Measurements from ENCODE around the gene PGGHG. TPM values are rescaled to one million over a fixed set of nuclear protein-coding genes. Genes with fewer than 3 reads are reported as not detected.

PGGHG gene
- total and polyA plus RNA-seq, 10 of the 15 experiments (the other 5 are each of a cell fraction or from before 2014, with no cell fraction given): 0.10 to 8.3 (median 1.8) TPM

DNA sequence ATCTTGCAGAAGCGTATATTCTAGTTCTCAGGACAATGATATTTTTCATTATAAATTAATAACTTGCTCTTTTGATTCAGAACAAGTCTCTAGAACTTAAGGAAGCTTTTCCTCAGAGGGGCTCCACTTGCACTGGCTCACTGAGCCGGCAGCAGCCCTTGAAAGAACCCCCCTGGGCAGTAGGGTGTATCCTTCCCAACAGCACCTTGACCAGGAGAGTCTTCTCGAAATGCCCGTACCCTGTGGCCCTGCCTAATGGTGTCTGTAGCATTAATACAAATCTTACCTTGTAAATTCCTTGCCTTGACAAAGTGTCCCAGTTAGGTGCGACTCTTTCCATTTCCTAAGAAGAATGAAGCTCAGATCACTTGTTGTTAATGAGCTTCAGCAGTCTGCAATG is 38.7 kb upstream of the PGGHG start (continued):
- TF ChIP-seq LARP7 (IDR thresholded peaks at IDR 0.05): no peak
- no peak for TF ChIP-seq RB1 (IDR thresholded peaks at IDR 0.05; ENCODE audit: borderline replicate concordance)
- TF ChIP-seq STAT1 (conservative IDR thresholded peaks at IDR 0.05): no peak
- TF ChIP-seq MTA2 (IDR thresholded peaks at IDR 0.05; ENCODE audit: low read depth): no peak
- TF ChIP-seq JUND (IDR thresholded peaks at IDR 0.05; ENCODE audit: low read depth, low read length): no peak
- TF ChIP-seq SP1 (IDR thresholded peaks at IDR 0.05; ENCODE audit: low read depth, low read length): no peak

DNA sequence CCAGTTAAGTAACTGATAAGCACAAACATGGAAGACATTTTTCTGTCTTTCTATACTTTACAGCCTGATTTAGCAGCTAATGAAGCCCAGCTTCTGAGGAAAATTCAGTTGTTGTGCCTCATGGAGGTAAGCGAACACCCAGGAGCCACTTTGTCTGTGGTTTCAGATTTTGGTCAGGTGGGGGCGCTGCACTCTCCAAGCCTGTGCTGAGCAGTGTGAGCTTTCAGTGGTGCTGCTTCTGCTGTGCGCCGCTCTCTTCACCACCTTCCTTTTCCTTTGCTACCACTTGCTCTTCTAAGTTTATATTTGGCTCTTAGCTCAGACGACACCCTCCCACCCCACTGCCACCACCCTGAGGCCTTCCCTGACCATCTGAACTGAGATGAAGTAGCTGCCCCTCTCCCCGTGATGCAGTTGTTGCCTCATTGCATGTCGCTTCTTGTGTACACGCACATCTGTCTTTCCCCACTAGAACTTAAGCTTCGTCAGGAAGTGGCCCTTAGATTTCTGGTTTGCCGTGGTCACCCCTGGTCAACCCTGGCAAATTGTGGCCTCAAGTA is 38.1 kb upstream of the PGGHG start:
- Histone ChIP-seq H3K36me3 (ENCODE audit: control insufficient read depth in 2 of 2, insufficient read depth in 2 of 2, low read length in 1 of 2) (peaks cover 24% of the 10 kb centered on the region in 2 experiments; a peak in 3 of 4 replicates), H3K4me3 (no peak overlapping the region), H3K4me2 (ENCODE audit: control insufficient read depth, insufficient read depth) (no peak overlapping the region), H4K20me1 (ENCODE audit: control insufficient read depth, insufficient read depth) (no peaks in the 10 kb centered on the region), H3K27ac (ENCODE audit: control insufficient read depth, insufficient read depth) (no peak overlapping the region), H3K27me3 (replicated peaks in 1 of 2; ENCODE audit: control insufficient read depth in 2 of 2, insufficient read depth in 2 of 2, low read length in 1 of 2) (no peaks in the 10 kb centered on the region), H3K79me2 (ENCODE audit: control insufficient read depth, insufficient read depth, low read length) (no peaks in the 10 kb centered on the region), H3K9me3 (replicated peaks; ENCODE audit: control insufficient read depth, insufficient read depth, low read length) (no peaks in the 10 kb centered on the region), H3K4me1 (ENCODE audit: control insufficient read depth, insufficient read depth, low read length) (no peaks in the 10 kb centered on the region), H3K9ac (ENCODE audit: control insufficient read depth, insufficient read depth, low read length) (no peak overlapping the region), H2AFZ (ENCODE audit: control insufficient read depth, low read depth, low read length) (no peak overlapping the region)
- WGBS (ENCODE audit: insufficient coverage, insufficient replicate concordance, low lambda C conversion rate, missing lambda C conversion rate): 85% methylated on average over 10 of the region's 10 CpGs
- no TSS peak for BruUV-seq (replicated peaks)
- POLR2A ChIA-PET: interaction anchor here (0.7 to 2.0 kb wide), 9 partner anchors 10 to 104 kb away, joined by 3 to 6 read pairs (median 6); partner anchors contain the start of genes IFITM2, PGGHG and PSMD13
- intact Hi-C loops (cut with micrococcal nuclease; ENCODE audit: unreplicated experiment) (no loop called here), in situ Hi-C loops (cut with MboI) (loop anchor here (5.0 kb wide), 1 partner anchor 106 kb away; no protein-coding TSS in a partner anchor)
- DNase-seq (ENCODE audit: low read depth, low spot score): no peak
- CTCF ChIA-PET: interaction anchor here (0.6 to 3.9 kb wide), 34 partner anchors 9 to 206 kb away, joined by 3 to 45 read pairs (median 4); partner anchors contain the start of genes BET1L, IFITM2, PGGHG and RIC8A
- FAIRE-seq: peak; percentile 76
- RAD21 ChIA-PET (ENCODE audit: unreplicated experiment): interaction anchor here (0.5 to 2.0 kb wide), 18 partner anchors 9 to 198 kb away, joined by 3 to 23 read pairs (median 5); partner anchors contain the start of genes BET1L, PGGHG, PSMD13 and RIC8A
- SMC1A ChIA-PET (ENCODE audit: uncharacterized antibody, unreplicated experiment): interaction anchor here (0.6 to 5.6 kb wide), 26 partner anchors 9 to 271 kb away, joined by 3 to 38 read pairs (median 4); partner anchors contain the start of genes BET1L, IFITM2 and PSMD13
- peak; percentile 94 for ATAC-seq
- TF ChIP-seq MEF2B (IDR thresholded peaks at IDR 0.05; ENCODE audit: partially characterized antibody, poor library complexity, severe bottlenecking) (no peak), SMARCA5 (IDR thresholded peaks at IDR 0.05) (peak; percentile 57; the same call in 1 of the 2 replicates), POLR2A (IDR thresholded peaks at IDR 0.05; ENCODE audit: low read depth, low read length) (no peak), CBX5 (IDR thresholded peaks at IDR 0.05; ENCODE audit: low read depth) (no peak), IKZF1 (conservative IDR thresholded peaks at IDR 0.05) (no peak), CREB1 (IDR thresholded peaks at IDR 0.05; ENCODE audit: low read depth) (no peak), FOS (IDR thresholded peaks at IDR 0.05; ENCODE audit: borderline replicate concordance, extremely low read depth, insufficient read length) (no peak), CBX3 (IDR thresholded peaks at IDR 0.05; ENCODE audit: borderline replicate concordance, low read depth) (no peak), STAT1 (conservative IDR thresholded peaks at IDR 0.05) (no peak), IKZF2 (IDR thresholded peaks at IDR 0.05) (no peak), SUZ12 (IDR thresholded peaks at IDR 0.05; ENCODE audit: unreplicated experiment) (no peak), SIX5 (IDR thresholded peaks at IDR 0.05; ENCODE audit: low read depth, low read length, severe bottlenecking) (no peak), NR2C2 (IDR thresholded peaks at IDR 0.05; ENCODE audit: borderline replicate concordance, control insufficient read depth, insufficient read length, low read depth) (no peak), SP1 (IDR thresholded peaks at IDR 0.05; ENCODE audit: low read depth, low read length) (no peak), POU2F2 (IDR thresholded peaks at IDR 0.05; ENCODE audit: borderline replicate concordance, low read depth, low read length) (0 out of 3 replicates have a peak, but pooled peaks have one; percentile 10)
- TF ChIP-seq, protein P1, sequence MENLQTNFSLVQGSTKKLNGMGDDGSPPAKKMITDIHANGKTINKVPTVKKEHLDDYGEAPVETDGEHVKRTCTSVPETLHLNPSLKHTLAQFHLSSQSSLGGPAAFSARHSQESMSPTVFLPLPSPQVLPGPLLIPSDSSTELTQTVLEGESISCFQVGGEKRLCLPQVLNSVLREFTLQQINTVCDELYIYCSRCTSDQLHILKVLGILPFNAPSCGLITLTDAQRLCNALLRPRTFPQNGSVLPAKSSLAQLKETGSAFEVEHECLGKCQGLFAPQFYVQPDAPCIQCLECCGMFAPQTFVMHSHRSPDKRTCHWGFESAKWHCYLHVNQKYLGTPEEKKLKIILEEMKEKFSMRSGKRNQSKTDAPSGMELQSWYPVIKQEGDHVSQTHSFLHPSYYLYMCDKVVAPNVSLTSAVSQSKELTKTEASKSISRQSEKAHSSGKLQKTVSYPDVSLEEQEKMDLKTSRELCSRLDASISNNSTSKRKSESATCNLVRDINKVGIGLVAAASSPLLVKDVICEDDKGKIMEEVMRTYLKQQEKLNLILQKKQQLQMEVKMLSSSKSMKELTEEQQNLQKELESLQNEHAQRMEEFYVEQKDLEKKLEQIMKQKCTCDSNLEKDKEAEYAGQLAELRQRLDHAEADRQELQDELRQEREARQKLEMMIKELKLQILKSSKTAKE (IDR thresholded peaks at IDR 0.05; ENCODE audit: low read depth, poor library complexity, severe bottlenecking): no peak
- TF ChIP-seq, protein P2, sequence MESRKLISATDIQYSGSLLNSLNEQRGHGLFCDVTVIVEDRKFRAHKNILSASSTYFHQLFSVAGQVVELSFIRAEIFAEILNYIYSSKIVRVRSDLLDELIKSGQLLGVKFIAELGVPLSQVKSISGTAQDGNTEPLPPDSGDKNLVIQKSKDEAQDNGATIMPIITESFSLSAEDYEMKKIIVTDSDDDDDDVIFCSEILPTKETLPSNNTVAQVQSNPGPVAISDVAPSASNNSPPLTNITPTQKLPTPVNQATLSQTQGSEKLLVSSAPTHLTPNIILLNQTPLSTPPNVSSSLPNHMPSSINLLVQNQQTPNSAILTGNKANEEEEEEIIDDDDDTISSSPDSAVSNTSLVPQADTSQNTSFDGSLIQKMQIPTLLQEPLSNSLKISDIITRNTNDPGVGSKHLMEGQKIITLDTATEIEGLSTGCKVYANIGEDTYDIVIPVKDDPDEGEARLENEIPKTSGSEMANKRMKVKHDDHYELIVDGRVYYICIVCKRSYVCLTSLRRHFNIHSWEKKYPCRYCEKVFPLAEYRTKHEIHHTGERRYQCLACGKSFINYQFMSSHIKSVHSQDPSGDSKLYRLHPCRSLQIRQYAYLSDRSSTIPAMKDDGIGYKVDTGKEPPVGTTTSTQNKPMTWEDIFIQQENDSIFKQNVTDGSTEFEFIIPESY (IDR thresholded peaks at IDR 0.05): no peak

Data from GM12878 (cell line).